Measurements from ENCODE around the gene RIMS1. TPM values are rescaled to one million over a fixed set of nuclear protein-coding genes. Genes with fewer than 3 reads are reported as not detected.

RIMS1 gene
- total and polyA plus RNA-seq, 2 of the 13 experiments (the other 11 are each of a cell fraction or from before 2014, with no cell fraction given), result not detected

DNA sequence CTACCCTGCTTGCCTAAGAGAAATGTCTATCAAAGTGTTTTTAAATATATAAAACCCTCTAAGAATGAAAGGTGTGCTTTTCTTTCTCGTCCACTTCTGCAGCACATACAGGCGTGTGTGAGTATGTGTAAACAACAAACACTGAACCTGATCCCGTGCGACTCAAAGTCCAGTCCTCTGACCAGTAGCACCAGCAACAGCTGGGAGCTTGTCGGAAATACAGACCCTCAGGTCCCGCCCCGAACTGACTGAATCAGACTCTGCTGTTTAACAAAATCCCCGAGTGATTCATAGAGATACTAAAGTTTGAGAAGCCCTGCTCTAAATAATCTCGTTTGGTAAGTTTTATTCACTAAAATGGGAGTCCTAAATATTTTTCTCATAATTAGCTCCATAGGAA is 527.5 kb downstream of the RIMS1 start (continued):
- TF ChIP-seq GABPA (IDR thresholded peaks at IDR 0.05; ENCODE audit: low read depth, low read length) (no peak), GABPA (CRISPR knock-in tag; IDR thresholded peaks at IDR 0.05; ENCODE audit: low read depth) (peak; percentile 60), HOXA7 (CRISPR knock-in tag; IDR thresholded peaks at IDR 0.05) (no peak), GTF2F1 (IDR thresholded peaks at IDR 0.05; ENCODE audit: low read length) (no peak), NFRKB (IDR thresholded peaks at IDR 0.05) (no peak), SAP130 (CRISPR knock-in tag; IDR thresholded peaks at IDR 0.05; ENCODE audit: low read depth) (peak; percentile 49; the same call in 1 of the 2 replicates), ZNF138 (CRISPR knock-in tag; IDR thresholded peaks at IDR 0.05; ENCODE audit: low read depth) (no peak), ZSCAN12 (CRISPR knock-in tag; IDR thresholded peaks at IDR 0.05) (no peak), POLR2AphosphoS5 (IDR thresholded peaks at IDR 0.05; ENCODE audit: low read depth, low read length) (no peak), EP300 (IDR thresholded peaks at IDR 0.05; ENCODE audit: low read depth in 2 of 2, low read length in 2 of 2) (0 out of 4 replicates have a peak, but pooled peaks of 1 of the 2 experiments have one; percentile 17), EP300 (CRISPR knock-in tag; IDR thresholded peaks at IDR 0.05; ENCODE audit: borderline replicate concordance) (no peak), HNF4A (CRISPR knock-in tag; IDR thresholded peaks at IDR 0.05) (peak; percentile 93), ZNF225 (CRISPR knock-in tag; IDR thresholded peaks at IDR 0.05) (no peak), MLX (CRISPR knock-in tag; IDR thresholded peaks at IDR 0.05) (0 out of 2 replicates have a peak, but pooled peaks have one; percentile 39), ZNF570 (CRISPR knock-in tag; IDR thresholded peaks at IDR 0.05; ENCODE audit: borderline replicate concordance) (no peak), PHF20 (CRISPR knock-in tag; IDR thresholded peaks at IDR 0.05) (no peak), TEAD3 (CRISPR knock-in tag; optimal IDR thresholded peaks at IDR 0.05; ENCODE audit: borderline replicate concordance) (no peak), ZNF3 (CRISPR knock-in tag; IDR thresholded peaks at IDR 0.05) (no peak), NCOA5 (CRISPR knock-in tag; IDR thresholded peaks at IDR 0.05) (no peak), TFAP4 (IDR thresholded peaks at IDR 0.05; ENCODE audit: borderline replicate concordance, low read depth) (peak; percentile 90), ZFP62 (CRISPR knock-in tag; IDR thresholded peaks at IDR 0.05) (no peak), TAF15 (IDR thresholded peaks at IDR 0.05; ENCODE audit: low read depth, low read length, poor library complexity, severe bottlenecking) (no peak)
- TF ChIP-seq, protein P1, sequence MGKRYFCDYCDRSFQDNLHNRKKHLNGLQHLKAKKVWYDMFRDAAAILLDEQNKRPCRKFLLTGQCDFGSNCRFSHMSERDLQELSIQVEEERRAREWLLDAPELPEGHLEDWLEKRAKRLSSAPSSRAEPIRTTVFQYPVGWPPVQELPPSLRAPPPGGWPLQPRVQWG (CRISPR knock-in tag; IDR thresholded peaks at IDR 0.05; ENCODE audit: borderline replicate concordance, low read depth), result no peak
- TF ChIP-seq, protein P2, sequence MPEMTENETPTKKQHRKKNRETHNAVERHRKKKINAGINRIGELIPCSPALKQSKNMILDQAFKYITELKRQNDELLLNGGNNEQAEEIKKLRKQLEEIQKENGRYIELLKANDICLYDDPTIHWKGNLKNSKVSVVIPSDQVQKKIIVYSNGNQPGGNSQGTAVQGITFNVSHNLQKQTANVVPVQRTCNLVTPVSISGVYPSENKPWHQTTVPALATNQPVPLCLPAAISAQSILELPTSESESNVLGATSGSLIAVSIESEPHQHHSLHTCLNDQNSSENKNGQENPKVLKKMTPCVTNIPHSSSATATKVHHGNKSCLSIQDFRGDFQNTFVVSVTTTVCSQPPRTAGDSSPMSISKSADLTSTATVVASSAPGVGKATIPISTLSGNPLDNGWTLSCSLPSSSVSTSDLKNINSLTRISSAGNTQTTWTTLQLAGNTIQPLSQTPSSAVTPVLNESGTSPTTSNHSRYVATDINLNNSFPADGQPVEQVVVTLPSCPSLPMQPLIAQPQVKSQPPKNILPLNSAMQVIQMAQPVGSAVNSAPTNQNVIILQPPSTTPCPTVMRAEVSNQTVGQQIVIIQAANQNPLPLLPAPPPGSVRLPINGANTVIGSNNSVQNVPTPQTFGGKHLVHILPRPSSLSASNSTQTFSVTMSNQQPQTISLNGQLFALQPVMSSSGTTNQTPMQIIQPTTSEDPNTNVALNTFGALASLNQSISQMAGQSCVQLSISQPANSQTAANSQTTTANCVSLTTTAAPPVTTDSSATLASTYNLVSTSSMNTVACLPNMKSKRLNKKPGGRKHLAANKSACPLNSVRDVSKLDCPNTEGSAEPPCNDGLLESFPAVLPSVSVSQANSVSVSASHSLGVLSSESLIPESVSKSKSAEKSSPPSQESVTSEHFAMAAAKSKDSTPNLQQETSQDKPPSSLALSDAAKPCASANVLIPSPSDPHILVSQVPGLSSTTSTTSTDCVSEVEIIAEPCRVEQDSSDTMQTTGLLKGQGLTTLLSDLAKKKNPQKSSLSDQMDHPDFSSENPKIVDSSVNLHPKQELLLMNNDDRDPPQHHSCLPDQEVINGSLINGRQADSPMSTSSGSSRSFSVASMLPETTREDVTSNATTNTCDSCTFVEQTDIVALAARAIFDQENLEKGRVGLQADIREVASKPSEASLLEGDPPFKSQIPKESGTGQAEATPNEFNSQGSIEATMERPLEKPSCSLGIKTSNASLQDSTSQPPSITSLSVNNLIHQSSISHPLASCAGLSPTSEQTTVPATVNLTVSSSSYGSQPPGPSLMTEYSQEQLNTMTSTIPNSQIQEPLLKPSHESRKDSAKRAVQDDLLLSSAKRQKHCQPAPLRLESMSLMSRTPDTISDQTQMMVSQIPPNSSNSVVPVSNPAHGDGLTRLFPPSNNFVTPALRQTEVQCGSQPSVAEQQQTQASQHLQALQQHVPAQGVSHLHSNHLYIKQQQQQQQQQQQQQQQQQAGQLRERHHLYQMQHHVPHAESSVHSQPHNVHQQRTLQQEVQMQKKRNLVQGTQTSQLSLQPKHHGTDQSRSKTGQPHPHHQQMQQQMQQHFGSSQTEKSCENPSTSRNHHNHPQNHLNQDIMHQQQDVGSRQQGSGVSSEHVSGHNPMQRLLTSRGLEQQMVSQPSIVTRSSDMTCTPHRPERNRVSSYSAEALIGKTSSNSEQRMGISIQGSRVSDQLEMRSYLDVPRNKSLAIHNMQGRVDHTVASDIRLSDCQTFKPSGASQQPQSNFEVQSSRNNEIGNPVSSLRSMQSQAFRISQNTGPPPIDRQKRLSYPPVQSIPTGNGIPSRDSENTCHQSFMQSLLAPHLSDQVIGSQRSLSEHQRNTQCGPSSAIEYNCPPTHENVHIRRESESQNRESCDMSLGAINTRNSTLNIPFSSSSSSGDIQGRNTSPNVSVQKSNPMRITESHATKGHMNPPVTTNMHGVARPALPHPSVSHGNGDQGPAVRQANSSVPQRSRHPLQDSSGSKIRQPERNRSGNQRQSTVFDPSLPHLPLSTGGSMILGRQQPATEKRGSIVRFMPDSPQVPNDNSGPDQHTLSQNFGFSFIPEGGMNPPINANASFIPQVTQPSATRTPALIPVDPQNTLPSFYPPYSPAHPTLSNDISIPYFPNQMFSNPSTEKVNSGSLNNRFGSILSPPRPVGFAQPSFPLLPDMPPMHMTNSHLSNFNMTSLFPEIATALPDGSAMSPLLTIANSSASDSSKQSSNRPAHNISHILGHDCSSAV (CRISPR knock-in tag; IDR thresholded peaks at IDR 0.05; ENCODE audit: borderline replicate concordance), result no peak

All from HepG2 (cell line).